ENCODE data around the gene ANKLE2.

GRCh38 chr12:132723764-132724140 lies 37.9 kb downstream of the ANKLE2 start:
- no peak for TF ChIP-seq CTCF (IDR thresholded peaks at IDR 0.05; ENCODE audit: control extremely low read depth in 1 of 3, insufficient read depth in 1 of 3, low read depth in 1 of 3, low read length in 3 of 3)
- TF ChIP-seq POLR2A (IDR thresholded peaks at IDR 0.05; ENCODE audit: control extremely low read depth in 1 of 2, low read depth in 2 of 2, low read length in 2 of 2): no peak
- no peak for TF ChIP-seq EZH2 (IDR thresholded peaks at IDR 0.05; ENCODE audit: low read depth, low read length, severe bottlenecking)
- TF ChIP-seq KDM5A (IDR thresholded peaks at IDR 0.05; ENCODE audit: low read length): no peak
- TF ChIP-seq POLR2AphosphoS5 (IDR thresholded peaks at IDR 0.05; ENCODE audit: low read depth, low read length): no peak

Data from H1 (cell line).